ENCODE results near the gene EYA4.

- TF ChIP-seq POLR2A (IDR thresholded peaks at IDR 0.05): no peak
- TF ChIP-seq CTCF (IDR thresholded peaks at IDR 0.05): no peak
These were observed 49.8 kb downstream of the EYA4 start for GRCh38 chr6:133290930-133291329.

Measured in esophagus squamous epithelium (tissue), 4 donors.